WTC11 (cell line): ENCODE results near the gene CEP57.

Experiments used
- CTCF ChIP-seq: fragments of 200-600 bp; IDR thresholded peaks from 2 replicates; pipeline ENCODE4 v1.8.0; 2022; ENCODE audit warnings: antibody characterized with exemption
- JUN ChIP-seq: sonication (generic); formaldehyde crosslinking; IDR thresholded peaks from 2 replicates; pipeline ENCODE4 v1.8.0; 2023; ENCODE audit warnings: mild to moderate bottlenecking, missing genetic modification reagents
- PRDM15 ChIP-seq: sonication (generic); formaldehyde crosslinking; IDR thresholded peaks from 2 replicates; pipeline ENCODE4 v1.8.0; 2022; ENCODE audit warnings: missing genetic modification reagents
- ZBTB21 ChIP-seq: sonication (generic); formaldehyde crosslinking; IDR thresholded peaks from 2 replicates; pipeline ENCODE4 v1.8.1; 2023; ENCODE audit warnings: mild to moderate bottlenecking, missing genetic modification reagents, borderline replicate concordance

GRCh38 chr11:95853862-95854261, 63.6 kb downstream of the CEP57 start:
- TF ChIP-seq ZBTB21 (CRISPR knock-in tag): no peak
- no peak for TF ChIP-seq JUN (CRISPR knock-in tag)
- no peak for TF ChIP-seq PRDM15 (CRISPR knock-in tag)
- TF ChIP-seq CTCF: no peak
